Testis (tissue), 2 donors: ENCODE data around the gene CPTP.

Experiments
- POLR2A ChIP-seq: fragments of 450-650 bp; IDR thresholded peaks from one replicate; pipeline ENCODE4 v1.6.1; 2017; ENCODE audit warnings: antibody characterized with exemption, mild to moderate bottlenecking, moderate library complexity
- TF ChIP-seq, protein P1 (sequence below), 3 experiments: fragments of 450-650 bp in 2 of 3; fragments of 200-600 bp in 1 of 3; sonication (generic) in 1 of 3; IDR thresholded peaks; one replicate each; pipeline ENCODE4 v1.5.1; 2016 to 2019; ENCODE audit warnings: antibody characterized with exemption in 3 of 3, mild to moderate bottlenecking in 2 of 3, moderate library complexity in 1 of 3

DNA sequence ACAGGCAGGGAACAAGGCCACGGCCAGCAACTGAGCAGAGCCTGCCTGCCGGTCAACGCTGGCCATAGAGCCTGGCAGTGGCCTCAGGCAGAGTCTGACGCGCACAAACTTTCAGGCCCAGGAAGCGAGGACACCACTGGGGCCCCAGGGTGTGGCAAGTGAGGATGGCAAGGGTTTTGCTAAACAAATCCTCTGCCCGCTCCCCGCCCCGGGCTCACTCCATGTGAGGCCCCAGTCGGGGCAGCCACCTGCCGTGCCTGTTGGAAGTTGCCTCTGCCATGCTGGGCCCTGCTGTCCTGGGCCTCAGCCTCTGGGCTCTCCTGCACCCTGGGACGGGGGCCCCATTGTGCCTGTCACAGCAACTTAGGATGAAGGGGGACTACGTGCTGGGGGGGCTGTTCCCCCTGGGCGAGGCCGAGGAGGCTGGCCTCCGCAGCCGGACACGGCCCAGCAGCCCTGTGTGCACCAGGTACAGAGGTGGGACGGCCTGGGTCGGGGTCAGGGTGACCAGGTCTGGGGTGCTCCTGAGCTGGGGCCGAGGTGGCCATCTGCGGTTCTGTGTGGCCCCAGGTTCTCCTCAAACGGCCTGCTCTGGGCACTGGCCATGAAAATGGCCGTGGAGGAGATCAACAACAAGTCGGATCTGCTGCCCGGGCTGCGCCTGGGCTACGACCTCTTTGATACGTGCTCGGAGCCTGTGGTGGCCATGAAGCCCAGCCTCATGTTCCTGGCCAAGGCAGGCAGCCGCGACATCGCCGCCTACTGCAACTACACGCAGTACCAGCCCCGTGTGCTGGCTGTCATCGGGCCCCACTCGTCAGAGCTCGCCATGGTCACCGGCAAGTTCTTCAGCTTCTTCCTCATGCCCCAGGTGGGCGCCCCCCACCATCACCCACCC, 6.7 kb downstream of the CPTP start, which contains the start of gene TAS1R3:
- TF ChIP-seq, protein P1, sequence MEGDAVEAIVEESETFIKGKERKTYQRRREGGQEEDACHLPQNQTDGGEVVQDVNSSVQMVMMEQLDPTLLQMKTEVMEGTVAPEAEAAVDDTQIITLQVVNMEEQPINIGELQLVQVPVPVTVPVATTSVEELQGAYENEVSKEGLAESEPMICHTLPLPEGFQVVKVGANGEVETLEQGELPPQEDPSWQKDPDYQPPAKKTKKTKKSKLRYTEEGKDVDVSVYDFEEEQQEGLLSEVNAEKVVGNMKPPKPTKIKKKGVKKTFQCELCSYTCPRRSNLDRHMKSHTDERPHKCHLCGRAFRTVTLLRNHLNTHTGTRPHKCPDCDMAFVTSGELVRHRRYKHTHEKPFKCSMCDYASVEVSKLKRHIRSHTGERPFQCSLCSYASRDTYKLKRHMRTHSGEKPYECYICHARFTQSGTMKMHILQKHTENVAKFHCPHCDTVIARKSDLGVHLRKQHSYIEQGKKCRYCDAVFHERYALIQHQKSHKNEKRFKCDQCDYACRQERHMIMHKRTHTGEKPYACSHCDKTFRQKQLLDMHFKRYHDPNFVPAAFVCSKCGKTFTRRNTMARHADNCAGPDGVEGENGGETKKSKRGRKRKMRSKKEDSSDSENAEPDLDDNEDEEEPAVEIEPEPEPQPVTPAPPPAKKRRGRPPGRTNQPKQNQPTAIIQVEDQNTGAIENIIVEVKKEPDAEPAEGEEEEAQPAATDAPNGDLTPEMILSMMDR (IDR thresholded peaks at IDR 0.05), result no peak
- TF ChIP-seq POLR2A, result no peak
